ENCODE data around the gene ATP6V0B.

ATP6V0B gene

DNA sequence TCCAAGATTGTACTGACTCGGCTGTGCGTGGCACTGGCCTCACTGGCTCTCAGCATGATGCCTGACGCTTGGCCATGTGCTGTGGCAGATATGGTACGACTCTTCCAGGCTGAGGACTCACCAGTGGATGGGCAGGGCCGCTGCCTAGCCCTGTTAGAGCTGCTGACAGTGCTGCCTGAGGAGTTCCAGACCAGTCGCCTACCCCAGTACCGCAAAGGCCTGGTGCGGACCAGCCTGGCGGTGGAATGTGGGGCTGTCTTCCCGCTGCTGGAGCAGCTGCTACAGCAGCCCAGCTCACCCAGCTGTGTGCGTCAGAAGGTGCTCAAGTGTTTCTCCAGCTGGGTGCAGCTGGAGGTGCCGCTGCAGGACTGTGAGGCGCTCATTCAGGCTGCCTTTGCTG, 25.1 kb upstream of the ATP6V0B start:
- no peaks in the 10 kb centered on the region for H3K27me3 ChIP-seq
- H4K20me1 ChIP-seq: peaks cover 12 to 77% (median 43%) of the 10 kb centered on the region in 11 experiments; a peak in 19 of 22 replicates
- H3K9me3 ChIP-seq (replicated peaks in 1 of 11): no peaks in the 10 kb centered on the region
- H3K4me3 ChIP-seq: no peak overlapping the region
- H3K9ac ChIP-seq: no peak overlapping the region
- H3K27ac ChIP-seq: no peak overlapping the region
- TF ChIP-seq Cebpa-rat (IDR thresholded peaks at IDR 0.05): no peak
- H3K36me3 ChIP-seq: peaks cover 12 to 43% (median 21%) of the 10 kb centered on the region in 11 experiments; a peak in 21 of 22 replicates
- peak overlapping the region in 2 of 11 experiments; percentile 78 to 98; a peak in 1 of 22 replicates for H3K4me2 ChIP-seq
- H3K4me1 ChIP-seq: peaks cover 33 to 52% (median 45%) of the 10 kb centered on the region in 10 experiments

DNA sequence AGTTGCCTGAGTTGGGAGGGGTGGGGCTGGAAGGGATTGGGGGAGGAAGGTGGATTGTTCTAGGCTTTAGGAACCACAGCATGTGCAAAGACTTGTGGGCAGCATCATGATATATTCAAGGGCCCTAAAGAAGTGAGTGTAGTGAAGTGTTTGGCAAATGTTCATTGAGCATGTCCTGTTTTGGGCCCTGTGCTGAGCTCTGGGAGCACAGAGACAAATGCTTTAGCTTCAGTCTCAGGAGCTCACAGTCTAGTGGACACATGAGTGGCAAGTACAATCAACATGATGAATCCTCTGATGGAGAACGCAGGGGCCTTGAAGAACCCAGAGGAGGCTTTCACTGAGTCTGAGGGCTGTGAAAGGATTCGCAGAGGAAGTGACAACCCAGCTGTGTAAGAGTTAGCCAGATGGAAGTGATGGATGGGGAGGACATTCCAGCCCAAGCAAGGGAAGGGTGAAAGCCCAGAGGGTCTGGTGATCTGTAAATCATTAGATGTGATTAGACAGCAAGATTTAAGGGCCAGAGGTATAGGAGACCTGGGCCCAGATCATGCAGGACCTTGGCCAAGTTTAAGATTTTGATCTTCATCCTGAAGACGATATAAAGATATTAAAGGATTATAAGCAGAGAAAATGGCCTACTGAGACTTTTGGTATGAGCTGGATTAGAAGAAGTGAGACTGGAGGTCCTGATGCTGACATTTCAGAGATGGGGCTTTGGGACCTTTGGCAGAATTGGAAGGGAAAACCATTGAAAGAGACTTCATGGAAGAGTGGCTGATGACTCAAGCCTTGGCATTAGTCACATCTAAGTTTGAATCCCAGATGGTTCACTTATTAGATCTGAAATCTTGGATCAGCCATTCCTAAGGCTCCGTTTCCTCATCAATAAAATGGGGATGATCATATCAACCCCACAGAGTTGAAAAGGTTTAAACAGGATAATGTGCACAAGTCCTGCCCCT, 23.5 kb upstream of the ATP6V0B start:
- Histone ChIP-seq H3K36me3 (peaks cover 15 to 55% (median 28%) of the 10 kb centered on the region in 11 experiments; a peak in 21 of 22 replicates), H3K27me3 (no peaks in the 10 kb centered on the region), H3K4me3 (no peak overlapping the region), H3K4me1 (peaks cover 22 to 38% (median 32%) of the 10 kb centered on the region in 10 experiments), H3K27ac (no peak overlapping the region), H3K9me3 (replicated peaks in 1 of 11) (no peaks in the 10 kb centered on the region), H3K4me2 (peak overlapping the region in 2 of 11 experiments; percentile 6 to 11; a peak in 2 of 22 replicates), H4K20me1 (peaks cover 13 to 90% (median 49%) of the 10 kb centered on the region in 11 experiments; a peak in 20 of 22 replicates), H3K9ac (no peak overlapping the region)
- no peak for TF ChIP-seq Cebpa-rat (IDR thresholded peaks at IDR 0.05)

- no peak overlapping the region for H3K27ac ChIP-seq
- no peak overlapping the region for H3K4me3 ChIP-seq
- H3K9me3 ChIP-seq (replicated peaks in 1 of 11): no peaks in the 10 kb centered on the region
- H3K36me3 ChIP-seq: peaks cover 31 to 70% (median 44%) of the 10 kb centered on the region in 11 experiments
- peak overlapping the region in 1 of 11 experiments; percentile 9; a peak in 1 of 22 replicates for H3K9ac ChIP-seq
- H3K4me2 ChIP-seq: peak overlapping the region in 5 of 11 experiments; percentile 1 to 33 (median 12); a peak in 6 of 22 replicates
- peaks cover 13 to 97% (median 48%) of the 10 kb centered on the region in 11 experiments; a peak in 20 of 22 replicates for H4K20me1 ChIP-seq
- no peaks in the 10 kb centered on the region for H3K27me3 ChIP-seq
- no peak for TF ChIP-seq Cebpa-rat (IDR thresholded peaks at IDR 0.05)
- H3K4me1 ChIP-seq: peaks cover 15 to 32% (median 24%) of the 10 kb centered on the region in 10 experiments
Measured at GRCh38 chr1:43952731-43953346, 21.9 kb upstream of the ATP6V0B start.

- TF ChIP-seq Cebpa-rat (IDR thresholded peaks at IDR 0.05): no peak
- no peak overlapping the region for H3K4me3 ChIP-seq
- peaks cover 13 to 93% (median 43%) of the 10 kb centered on the region in 11 experiments; a peak in 20 of 22 replicates for H4K20me1 ChIP-seq
- 0 out of 22 replicates have a peak overlapping the region, but pooled peaks of 1 of the 11 experiments have one; percentile 9 for H3K9ac ChIP-seq
- peak overlapping the region in 4 of 11 experiments; percentile 6 to 33 (median 18); a peak in 3 of 22 replicates for H3K4me2 ChIP-seq
- no peaks in the 10 kb centered on the region for H3K27me3 ChIP-seq
- no peaks in the 10 kb centered on the region for H3K9me3 ChIP-seq (replicated peaks in 1 of 11)
- peaks cover 10 to 26% (median 19%) of the 10 kb centered on the region in 10 experiments for H3K4me1 ChIP-seq
- H3K36me3 ChIP-seq: peaks cover 36 to 75% (median 49%) of the 10 kb centered on the region in 11 experiments
- H3K27ac ChIP-seq: no peak overlapping the region
Measured at GRCh38 chr1:43953361-43953760, 21.4 kb upstream of the ATP6V0B start.

DNA sequence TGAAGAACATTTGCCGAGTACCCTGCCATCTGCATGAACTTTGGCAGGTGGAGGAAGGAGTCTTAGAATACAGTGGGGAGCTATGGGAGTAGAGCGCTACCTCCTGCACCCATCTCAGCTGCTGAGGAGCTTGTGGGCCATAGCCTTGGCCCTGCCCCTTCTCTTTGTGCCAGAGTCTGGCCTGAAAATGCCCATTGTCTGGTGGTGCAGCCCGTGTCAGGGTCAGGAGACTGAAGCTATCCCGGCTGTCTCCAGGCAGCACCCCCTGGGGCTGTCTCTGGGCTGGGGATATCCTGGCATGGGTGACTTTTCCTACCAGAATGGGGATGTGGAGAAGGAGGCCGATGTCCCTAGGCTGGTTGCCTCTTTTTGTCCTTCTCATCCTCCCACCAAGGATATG, 20.7 kb upstream of the ATP6V0B start:
- Histone ChIP-seq H3K36me3 (peaks cover 43 to 77% (median 56%) of the 10 kb centered on the region in 11 experiments), H3K4me3 (no peak overlapping the region), H3K9ac (no peak overlapping the region), H3K4me1 (peaks cover 3 to 20% (median 13%) of the 10 kb centered on the region in 10 experiments; a peak in 16 of 20 replicates), H4K20me1 (peaks cover 13 to 87% (median 37%) of the 10 kb centered on the region in 11 experiments; a peak in 20 of 22 replicates), H3K4me2 (no peak overlapping the region), H3K27ac (no peak overlapping the region), H3K9me3 (replicated peaks in 1 of 11) (no peaks in the 10 kb centered on the region), H3K27me3 (no peaks in the 10 kb centered on the region)
- TF ChIP-seq Cebpa-rat (IDR thresholded peaks at IDR 0.05): no peak

DNA sequence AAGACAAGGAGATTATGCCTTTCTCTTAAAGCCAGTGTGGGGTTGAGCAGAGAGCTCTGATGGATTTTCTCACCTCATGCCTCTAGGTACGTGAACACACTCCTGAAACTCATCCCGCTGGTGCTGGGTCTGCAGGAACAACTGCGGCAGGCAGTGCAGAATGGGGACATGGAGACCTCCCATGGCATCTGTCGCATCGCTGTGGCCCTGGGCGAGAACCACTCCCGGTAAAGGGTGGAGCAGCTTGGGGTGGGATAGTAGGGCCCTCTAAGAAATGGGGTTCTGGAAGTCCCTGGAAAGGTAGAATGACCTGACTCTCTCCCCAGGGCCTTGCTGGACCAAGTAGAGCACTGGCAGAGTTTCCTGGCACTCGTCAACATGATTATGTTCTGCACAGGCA, 18.5 kb upstream of the ATP6V0B start:
- no peak for TF ChIP-seq Cebpa-rat (IDR thresholded peaks at IDR 0.05)
- Histone ChIP-seq H3K4me3 (no peak overlapping the region), H3K9me3 (replicated peaks in 1 of 11) (no peaks in the 10 kb centered on the region), H3K27me3 (no peaks in the 10 kb centered on the region), H3K4me2 (no peak overlapping the region), H4K20me1 (peaks cover 10 to 65% (median 32%) of the 10 kb centered on the region in 11 experiments; a peak in 20 of 22 replicates), H3K4me1 (peaks cover 0 to 15% (median 9%) of the 10 kb centered on the region in 10 experiments; a peak in 12 of 20 replicates), H3K9ac (no peak overlapping the region), H3K36me3 (peaks cover 50 to 77% (median 58%) of the 10 kb centered on the region in 11 experiments), H3K27ac (no peak overlapping the region)

DNA sequence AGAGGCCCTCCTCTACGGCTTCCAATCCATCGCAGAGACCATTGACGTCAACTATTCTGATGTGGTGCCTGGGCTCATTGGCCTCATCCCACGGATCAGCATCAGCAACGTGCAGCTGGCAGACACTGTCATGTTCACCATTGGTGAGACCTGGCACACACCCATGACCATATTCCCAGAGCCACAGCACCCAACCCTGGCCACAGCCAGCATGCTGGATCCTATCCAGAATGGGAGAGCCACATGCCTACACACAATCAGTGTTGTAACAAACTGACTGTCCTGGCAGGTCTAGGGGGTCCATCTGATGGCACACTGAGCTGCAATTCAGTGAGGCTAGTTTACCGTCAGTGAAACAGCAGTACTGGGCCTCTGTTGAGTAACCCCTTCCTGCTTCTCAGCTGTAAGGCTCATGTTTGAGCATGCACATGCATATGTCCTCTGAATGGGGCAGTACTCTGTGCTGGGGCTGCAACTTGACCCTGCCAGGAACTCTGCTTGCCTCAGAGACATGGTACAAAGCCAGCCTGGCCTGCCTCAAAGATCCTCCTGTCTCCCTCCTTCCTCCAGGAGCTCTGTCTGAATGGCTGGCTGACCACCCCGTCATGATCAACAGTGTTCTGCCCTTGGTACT, 17.2 kb upstream of the ATP6V0B start:
- peaks cover 56 to 86% (median 69%) of the 10 kb centered on the region in 11 experiments for H3K36me3 ChIP-seq

More for the DNA sequence above, 17.2 kb upstream of the ATP6V0B start:
- no peak overlapping the region for H3K4me3 ChIP-seq
- no peaks in the 10 kb centered on the region for H3K27me3 ChIP-seq
- peaks cover 10 to 53% (median 29%) of the 10 kb centered on the region in 11 experiments; a peak in 20 of 22 replicates for H4K20me1 ChIP-seq
- H3K9ac ChIP-seq: no peak overlapping the region
- H3K4me1 ChIP-seq: peaks cover 0 to 14% (median 8%) of the 10 kb centered on the region in 10 experiments; a peak in 13 of 20 replicates
- no peak for TF ChIP-seq Cebpa-rat (IDR thresholded peaks at IDR 0.05)
- H3K27ac ChIP-seq: no peak overlapping the region
- H3K4me2 ChIP-seq: no peak overlapping the region
- no peaks in the 10 kb centered on the region for H3K9me3 ChIP-seq (replicated peaks in 1 of 11)
